Measurements from ENCODE around the gene ARHGEF18. TPM values are rescaled to one million over a fixed set of nuclear protein-coding genes. Genes with fewer than 3 reads are reported as not detected.
"Not testable (repeated sequence)": the region's sequence is repeated elsewhere in the genome, so short reads cannot be mapped to it uniquely, and the experiment has no call there.

The ARHGEF18 gene
- polyA plus RNA-seq (ENCODE audit: insufficient read length in 10 of 10), result 10 to 100 TPM; 10.6 to 17.8 (median 14.1) TPM
- long read RNA-seq, donor 1, result 0 reads
- long read RNA-seq, donor 2, result 0 reads
- long read RNA-seq, donor 3, result 0 reads
- long read RNA-seq, donor 4, result 0 reads
- long read RNA-seq, donor 5, result 0 reads
- long read RNA-seq, donor 6, result 0 reads
- long read RNA-seq, donor 7, result 0 reads
- long read RNA-seq, donor 8, full-length matches to known transcripts, result 1 of 1 reads
- long read RNA-seq, donor 8, partial matches to known transcripts, result 0 of 1 reads
- long read RNA-seq, donor 8, other reads (novel, unspliced or antisense), result 0 of 1 reads
- long read RNA-seq, donor 9, result 0 reads

DNA sequence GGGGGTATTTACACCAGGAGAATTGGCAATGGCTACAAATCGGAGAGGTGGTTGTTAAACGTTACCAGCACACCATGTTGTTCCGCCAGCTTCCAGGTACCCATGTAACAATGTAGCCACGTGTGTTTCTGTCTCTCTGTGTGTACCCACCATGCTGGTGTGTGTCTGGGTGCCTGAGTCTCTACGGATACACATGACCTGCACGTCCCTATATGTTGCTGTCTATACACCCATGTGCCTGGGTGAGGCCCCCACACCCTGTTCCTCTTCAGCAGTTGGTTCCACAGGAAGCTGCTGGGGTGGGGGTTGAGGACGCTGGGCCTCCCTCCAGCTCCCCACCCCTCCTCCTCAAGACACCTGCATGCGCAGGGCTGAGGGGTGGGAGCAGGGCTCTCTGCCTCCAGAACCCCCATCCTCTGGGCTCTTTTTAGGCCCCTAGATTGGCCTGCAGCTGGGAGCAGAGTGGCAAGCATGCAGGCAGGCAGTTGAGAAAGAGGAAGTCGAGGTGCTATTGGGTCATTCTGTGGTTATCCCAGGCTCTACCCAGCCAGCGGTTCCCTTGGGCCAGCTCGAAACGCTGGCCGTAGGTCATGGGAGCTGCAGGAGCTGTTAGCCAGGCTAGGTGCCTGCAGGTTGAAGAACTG lies at the start of gene ARHGEF18:
ARHGEF18 (plus strand) TSS at position 351 of the 644 bp plus-strand sequence. CDS start 13,954 bp downstream, outside the sequence.
- peak in 1 of 3 donors; percentile 46 for DNase-seq

DNA sequence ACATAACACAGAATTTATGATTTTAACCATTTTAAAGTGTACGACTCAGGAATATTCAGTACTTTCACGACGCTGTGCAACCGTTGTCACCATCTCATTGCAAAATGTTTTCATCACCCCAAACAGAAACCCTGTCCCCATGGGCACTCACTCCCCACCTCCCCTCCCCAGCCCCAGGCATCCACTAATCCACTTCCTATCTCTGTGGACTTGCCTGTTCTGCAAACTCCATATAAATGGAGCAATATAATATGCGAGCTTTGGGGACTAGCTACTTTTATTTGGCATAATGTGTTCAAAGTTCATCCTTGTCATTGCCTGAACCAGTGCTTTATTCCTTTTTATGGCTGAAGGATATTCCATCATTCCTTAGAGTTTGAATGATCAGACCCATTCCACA lies 47.2 kb upstream of the ARHGEF18 start:
- no peak for DNase-seq

DNA sequence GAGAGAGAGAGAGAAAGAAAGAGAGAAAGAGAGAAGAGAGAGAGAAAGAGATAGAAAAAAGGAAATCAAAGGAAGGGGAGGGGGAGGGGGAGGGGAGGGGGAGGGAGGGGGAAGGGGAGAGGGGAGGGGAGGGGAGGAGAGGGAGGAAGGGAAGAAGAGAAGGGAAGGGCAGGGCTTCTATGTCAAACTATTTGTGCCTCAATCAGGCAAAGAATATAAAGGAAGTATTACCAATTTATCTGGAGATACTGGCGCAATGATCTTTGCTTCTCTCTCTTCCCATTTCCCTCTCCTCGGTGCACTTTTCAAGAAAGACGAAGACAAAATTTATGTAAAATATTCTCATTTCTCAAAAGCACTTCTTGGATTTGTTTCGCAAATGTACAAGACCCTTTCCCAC lies 45.3 kb upstream of the ARHGEF18 start:
- no peak for DNase-seq

DNA sequence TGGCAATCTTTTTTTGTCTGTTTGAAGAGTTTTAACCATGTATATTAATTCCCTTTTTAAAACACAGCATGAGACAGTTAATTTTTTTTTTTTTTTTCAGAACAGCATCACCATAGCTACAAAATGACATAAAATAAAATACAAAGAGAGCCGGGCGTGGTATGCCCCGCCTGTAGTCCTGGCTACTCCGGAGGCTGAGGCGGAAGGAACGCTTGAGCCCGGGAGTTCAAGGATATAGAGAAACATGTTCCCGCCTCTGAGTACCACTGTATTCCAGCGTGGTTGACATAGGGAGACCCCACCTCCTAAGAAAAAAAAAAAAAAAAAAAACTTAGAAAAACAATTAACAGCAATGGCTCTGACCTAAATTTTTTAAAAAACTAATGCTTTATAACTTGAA lies 44.5 kb upstream of the ARHGEF18 start:
- no peak for DNase-seq

DNA sequence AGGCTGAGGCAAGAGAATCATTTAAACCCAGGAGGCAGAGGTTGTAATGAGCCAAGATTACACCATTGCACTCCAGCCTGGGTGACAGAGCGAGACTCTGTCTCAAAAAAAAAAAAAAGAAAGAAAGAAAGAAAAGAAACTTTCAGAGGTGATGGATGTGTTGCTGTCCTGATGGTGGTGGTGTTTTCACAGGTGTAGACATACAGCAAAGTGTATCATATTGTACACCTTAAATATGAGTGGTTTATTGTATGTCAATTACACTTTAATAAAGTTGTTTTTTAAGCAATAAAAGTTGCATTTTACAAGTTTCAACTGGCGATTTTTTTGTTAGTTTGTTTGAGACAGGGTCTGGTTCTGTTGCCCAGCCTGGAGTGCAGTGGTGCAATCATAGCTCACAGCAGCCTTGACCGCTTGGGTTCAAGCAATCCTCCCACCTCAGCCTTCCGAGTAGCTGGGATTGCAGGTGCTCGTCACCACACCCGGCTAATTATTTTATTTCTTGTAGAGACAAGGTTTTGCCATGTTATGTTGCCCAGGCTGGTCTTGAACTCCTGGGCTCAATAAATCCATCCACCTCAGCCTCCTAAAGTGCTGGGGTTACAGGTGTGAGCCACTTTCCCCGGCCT lies 41.0 kb upstream of the ARHGEF18 start:
- no peak for DNase-seq

DNA sequence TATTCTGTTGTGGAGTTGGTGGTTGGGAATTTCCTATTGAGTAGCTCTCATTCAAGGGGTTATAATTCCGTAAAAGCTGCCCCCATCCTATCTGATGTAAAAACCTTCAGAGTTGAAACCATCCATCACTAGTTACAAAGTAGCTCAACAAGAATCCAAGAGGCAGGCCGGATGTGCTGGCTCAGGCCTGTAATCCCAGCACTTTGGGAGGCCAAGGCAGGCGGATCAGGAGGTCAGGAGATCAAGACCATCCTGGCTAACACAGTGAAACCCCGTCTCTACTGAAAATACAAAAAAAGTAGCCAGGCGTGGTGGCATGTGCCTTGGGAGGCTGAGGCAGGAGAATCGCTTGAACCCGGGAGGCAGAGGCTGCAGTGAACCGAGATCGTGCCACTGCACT lies 40.4 kb upstream of the ARHGEF18 start:
- DNase-seq, result not testable (repeated sequence)

DNA sequence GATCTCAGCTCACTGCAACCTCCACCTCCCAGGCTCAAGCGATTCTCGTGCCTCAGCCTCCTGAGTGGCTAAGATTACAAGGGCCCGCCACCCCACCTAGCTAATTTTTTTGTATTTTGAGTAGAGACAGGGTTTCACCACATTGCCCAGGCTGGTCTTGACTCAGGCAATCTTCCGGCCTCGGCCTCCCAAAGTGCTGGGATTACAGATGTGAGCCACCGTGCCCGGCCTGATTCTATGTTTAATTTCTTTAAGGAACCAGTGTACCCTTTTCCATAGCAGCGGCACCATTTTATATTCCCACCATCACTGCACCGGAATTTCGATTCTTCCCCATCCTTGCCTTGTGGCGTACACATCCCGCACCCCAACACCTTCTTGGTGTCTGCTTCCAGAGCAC lies 36.8 kb upstream of the ARHGEF18 start:
- no peak for DNase-seq

DNA sequence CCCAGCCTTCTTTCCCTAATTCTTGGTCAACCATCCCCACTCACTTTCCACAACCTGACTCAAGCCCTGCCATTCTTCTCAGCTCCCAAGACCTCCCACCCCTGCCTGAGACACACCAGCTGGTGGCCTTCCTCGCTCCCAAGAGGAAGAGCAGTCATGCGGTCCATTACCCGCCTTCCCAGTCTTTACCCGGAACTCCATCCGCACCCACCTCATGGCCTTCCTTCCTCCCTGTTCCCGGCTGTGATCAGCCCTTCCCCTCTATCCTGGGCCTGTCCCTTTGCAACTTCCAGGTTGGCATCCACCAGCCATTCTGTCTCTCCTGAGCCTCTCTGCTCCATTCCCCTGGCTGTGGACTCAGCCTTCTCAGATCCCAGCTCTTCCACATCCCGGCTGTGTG lies 35.9 kb upstream of the ARHGEF18 start:
- DNase-seq, result no peak

DNA sequence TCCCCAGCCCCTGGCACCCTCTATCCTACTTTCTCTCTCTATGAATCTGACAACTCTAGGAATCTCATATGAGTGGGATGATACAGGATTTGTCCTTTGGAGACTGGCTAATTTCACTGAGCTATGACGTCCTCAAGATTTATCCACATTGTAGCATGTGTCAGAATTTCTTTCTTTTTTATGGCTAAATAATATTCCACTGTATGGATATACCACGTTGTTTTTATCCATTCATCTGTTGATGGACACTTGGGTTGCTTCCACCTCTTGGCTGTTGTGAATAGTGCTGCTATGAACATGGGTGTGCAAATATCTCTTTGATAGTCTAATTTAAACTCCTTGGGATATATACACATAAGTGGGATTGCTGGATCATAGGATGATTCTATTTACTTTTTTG lies 30.6 kb upstream of the ARHGEF18 start:
- DNase-seq, result no peak

DNA sequence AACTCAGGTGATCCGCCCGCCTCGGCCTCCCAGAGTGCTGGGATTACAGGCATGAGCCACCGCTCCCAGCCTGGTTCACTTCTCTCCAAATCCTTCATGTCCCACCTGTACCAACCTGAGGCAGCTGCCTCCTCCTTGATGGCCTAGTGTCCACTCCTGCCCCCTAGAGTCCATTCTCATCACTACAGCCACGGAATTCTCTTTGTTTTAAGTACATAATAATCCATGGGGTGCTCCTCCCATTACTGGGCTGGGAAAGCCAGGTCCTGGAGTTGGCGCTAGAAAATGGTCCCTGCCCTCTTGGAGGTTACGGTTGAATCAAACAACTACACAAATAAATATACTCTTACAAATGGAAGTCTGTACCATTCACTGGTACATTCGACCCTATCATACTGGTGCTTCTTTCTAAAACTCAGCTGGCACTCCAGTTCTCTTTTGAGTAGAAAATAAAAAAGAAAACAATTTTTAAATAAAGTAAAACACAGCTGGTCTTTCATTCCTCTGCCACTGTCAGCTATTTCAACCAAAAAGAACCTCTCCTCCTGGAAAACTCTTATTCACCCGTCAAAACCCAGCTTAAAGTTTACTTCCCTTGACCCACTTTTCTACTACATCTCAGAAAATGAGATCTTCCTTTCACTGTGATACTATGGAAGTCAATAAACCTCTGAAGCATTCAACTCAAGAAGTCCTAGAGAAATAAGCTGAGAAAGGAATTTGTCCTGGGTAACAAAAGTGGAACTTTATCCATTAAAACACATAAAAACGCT lies 22.4 kb upstream of the ARHGEF18 start:
- no peak for DNase-seq

DNA sequence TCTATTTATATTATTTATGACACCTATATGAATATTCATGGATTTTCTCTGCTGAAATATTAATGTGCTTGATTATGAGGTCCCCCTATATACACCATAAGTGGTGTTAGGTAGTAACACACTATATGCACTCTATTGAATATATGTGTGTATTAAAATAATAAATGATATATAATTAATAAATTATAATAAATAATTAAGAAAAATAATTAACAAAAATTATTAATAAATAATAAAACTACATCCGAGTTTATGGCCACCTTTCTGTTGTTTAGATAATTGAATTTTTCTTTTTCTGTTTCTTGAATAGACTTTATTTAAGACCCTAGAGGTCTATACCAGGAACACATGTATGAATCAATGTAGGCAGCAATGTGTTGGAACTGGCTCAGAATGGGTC lies 20.9 kb upstream of the ARHGEF18 start:
- no peak for DNase-seq

DNA sequence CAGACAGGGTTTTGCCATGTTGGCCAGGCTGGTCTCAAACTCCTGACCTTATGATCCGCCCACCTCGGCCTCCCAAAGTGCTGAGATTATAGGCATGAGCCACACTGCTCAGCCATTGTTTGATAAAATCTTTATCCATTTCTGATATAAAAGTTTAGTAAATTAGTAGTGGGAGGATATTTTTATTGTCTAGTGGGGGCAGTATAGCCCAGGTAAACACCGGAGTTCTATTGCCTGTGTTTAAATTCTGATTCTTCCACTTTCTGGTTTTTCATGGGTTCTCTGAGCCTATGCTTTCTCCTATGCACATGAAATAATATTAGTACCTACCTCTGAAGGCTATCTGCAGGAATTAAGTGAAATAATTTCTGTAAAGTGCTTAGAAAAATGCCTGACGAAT lies 20.1 kb upstream of the ARHGEF18 start:
- DNase-seq, result no peak

DNA sequence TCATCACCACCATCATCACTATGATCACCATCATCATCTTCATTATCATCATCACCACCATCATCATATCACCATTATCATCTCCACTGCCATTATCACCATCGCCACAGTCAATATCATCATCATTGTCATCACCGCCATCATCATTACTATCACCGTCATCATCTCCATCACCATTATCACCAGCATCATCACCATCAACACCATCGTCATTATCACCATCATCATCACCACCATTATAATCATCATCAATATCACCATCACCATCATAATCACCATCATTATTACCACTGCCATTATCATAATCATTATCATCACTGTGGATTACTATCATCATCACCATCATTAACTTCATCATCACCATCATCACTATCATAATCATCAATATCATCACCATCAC lies 17.3 kb upstream of the ARHGEF18 start:
- DNase-seq, result no peak

DNA sequence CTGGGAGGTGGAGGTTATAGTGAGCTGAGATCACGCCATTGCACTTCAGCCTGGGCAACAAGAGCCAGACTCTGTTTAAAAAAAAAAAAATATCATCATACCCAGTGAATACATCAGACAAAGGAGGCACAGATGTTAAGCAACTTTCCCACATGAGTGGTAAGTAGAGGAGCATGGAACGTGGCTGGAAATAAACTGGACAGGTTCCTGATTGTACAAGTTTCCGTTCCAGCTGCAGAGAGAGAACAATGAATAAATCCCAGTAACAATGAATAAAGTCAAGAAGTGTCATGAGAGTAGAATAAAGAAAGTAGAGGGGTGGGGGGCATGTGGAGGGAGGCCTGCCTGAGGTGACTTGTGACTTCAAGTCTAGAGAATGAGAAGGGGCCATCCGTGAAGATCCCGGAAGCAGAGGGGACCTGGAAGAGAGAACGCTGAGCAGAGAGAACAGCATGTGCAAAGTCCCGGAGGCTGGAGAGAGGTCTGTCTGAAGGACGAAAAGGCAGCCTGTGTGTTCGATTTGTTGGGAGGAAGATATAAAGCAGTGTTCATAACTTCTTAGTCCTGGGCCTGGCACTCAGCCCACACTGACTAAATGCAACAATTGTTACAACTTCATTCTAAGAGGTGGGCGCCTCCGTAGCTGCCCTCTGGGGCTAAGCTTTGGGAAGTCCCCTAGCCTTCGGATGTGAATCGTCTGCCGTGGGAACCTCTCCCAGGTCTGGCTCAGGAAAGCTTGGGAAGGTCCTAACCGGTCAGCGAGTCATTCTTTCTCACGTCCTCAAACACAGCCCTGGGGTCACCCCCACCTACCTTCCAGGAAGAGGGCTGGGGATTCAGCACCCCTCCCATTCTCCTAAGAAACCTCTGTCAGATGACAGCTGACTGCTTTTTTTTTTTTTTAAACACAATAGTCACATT lies 15.3 kb upstream of the ARHGEF18 start:
- no peak for DNase-seq

DNA sequence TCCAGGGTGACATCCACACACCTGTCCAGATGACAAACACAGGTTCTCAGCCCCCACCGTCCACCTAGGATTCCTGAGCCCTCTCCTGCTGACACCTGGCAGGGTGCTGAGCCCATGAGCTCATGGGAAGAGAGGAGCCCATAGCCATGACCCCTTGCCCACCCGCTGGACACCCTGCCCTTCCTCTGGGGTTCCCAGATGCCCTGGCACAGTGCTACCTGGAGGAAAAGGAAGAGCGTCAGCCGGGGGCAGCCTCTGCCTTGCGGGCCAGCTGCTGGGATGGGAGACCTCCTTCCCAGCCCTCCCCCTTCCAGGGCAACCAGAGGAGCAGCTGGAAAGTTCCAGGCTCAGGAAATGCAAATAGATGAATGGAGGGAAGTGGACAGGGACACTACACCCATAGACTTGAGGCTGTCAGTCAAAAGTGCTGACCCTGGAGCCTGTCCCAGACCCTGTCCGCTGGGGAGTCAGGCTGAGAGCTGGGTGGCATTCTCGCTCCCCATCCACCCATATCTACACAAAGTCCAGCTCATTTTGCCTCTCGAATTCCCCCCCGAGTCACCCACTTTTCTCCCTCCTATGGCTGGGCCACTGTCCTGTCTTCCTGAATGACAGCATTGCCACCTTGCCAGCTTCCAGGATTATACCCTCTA lies 12.3 kb upstream of the ARHGEF18 start:
- no peak for DNase-seq

DNA sequence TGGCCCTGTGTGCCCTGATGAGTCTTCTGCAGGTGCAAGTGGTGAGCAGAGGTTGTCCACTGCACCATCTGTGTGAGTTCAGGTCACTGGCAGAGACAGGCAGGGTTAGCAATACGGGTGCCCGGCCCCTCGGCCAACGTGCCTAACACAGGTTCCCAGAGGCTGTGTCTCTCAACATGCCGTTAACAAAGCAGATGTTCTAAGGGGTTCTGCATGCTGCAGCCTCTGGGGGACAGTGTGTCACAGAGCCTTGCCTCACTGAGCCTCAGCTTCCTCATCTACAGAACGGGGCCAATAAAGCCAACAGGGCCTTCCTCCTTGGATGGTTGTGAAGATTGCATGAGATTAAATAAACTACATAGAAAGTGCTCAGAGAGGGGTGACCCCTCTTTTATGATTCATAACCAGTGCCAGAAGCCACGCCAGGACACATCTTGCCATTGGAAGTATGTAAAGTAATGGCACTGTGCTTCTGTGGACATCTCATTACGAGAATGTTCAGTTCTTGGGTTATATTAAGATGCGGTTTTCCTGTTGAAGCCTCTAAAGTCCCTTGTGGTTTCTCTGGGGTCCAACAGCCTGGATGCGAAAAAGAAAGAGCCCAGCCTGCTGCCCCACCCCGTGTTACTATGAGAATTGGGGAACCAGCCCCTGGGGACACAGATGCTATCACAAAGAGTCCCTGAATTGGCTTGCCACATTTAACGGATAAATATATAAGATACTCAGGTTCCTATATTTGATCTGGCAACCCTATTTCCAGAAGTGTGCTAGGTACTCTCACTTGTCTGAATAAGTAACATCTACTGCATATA lies 11.2 kb upstream of the ARHGEF18 start:
- DNase-seq, result no peak

DNA sequence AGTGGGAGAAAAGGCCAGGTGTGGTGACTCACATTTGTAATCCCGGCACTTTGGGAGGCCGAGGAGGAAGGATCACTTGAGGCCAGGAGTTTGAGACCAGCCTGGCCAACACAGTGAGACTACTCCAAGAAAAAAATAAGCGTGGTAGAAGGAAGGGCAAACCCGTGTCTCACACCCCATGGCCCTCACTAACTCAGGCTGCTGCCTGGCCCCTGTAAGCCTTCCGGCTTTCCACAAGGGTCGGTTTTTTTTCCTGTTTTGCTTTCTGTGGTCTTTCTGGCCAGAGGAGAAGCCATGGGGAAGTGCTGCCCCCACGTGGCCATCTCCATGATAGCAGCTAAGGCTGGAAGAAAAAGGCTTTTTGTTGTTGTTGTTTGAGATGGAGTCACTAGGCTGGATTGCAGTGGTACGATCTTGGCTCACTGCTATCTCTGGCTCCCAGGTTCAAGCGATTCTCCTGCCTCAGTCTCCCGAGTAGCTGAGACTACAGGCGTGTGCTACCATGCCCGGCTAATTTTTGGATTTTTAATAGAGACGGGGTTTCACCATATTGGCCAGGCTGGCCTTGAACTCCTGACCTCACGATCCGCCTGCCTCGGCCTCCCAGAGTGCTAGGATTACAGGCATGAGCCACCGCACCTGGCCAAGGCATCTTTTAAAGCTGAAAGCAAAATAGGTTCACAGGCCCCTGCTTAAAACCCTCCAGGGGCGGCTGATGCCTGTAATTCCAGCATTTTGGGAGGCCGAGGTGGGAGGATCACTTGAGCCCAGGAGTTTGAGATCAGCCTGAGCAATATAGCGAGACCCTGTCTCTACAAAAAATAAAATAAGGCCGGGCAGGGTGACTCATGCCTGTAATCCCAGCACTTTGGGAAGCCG lies 7.5 kb upstream of the ARHGEF18 start:
- DNase-seq, result peak; percentile 69 to 89 (median 84)

DNA sequence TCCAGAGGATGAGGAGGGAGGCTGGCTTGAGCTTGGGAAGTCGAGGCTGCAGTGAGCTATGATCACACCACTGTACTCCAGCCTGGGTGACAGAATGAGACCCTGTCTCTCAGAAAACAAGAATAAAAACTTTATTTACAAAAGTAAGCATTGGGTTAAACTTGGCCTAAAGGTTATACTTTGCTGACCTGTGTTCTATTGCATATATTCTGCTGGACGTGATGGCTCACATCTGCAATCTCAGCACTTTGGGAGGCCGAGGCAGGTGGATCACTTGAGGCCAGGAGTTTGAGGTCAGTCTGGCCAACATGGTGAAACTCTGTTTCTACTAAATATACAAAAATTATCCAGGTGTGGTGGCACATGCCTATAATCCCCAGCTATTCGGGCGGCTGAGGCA lies 6.6 kb upstream of the ARHGEF18 start:
- no peak for DNase-seq

DNA sequence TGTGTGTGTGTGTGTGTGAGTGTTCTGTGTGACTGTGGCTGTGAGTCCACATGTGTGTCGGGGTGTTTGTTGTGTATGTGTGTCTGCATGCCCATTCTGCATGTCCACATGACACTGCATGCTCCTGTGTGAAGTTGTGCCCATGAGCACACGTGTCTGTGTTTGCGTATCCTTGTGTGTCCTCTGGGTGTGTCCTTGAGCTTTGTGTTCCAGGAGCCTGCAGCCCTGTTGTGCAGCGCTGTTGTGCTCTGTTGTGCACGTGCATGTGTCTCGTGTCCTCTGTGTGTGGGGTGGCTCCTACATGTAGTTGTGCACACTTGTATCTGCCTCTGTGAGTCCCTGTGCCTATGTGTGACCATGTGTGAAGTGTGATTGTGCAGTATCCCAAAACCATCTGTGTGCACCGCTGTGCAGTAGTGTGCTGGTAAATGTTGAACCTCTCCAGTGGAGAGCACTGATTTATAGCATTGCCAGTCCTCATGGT lies 2.2 kb upstream of the ARHGEF18 start:
- no peak for DNase-seq

All from muscle of back (tissue), 13 donors.